Cerebellar cortex (tissue), 1 donor: ENCODE data around the gene KLKB1.

ENCODE experiments used
- DNase-seq: peaks from one replicate; pipeline ENCODE4 v3.0.0-alpha.2; 2015; ENCODE audit warnings: low spot score

KLKB1 gene

GRCh38 chr4:186307916-186308315 lies 80.6 kb downstream of the KLKB1 start:
- no peak for DNase-seq
